ENCODE results near the gene RAPGEF5. TPM values are rescaled to one million over a fixed set of nuclear protein-coding genes. Genes with fewer than 3 reads are reported as not detected.

RAPGEF5 gene
- total and polyA plus RNA-seq, 4 donors = 16.1 to 308 (median 61.4) TPM

DNA sequence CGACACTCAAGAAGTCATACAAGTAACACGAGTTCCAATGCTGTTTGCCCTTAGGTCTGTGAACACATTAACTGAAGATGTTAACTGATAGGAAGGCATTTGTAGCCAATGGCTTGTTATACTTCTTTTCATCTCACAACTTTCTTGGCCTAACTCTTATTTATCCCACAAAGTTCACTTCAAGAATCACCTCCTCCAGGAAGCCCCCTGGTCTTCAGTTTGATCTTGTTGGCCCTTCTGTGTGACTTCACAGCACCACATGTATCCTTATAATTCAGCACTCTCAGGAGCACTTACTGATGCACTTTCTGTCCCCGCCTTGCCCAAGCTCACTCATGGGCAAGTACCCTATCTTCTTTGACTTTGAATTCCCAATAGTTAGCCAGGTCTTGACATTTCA, 159.6 kb downstream of the RAPGEF5 start:
- peaks cover 0 to 3% (median 0%) of the 10 kb centered on the region in 3 donors for H3K27me3 ChIP-seq (ENCODE audit: control insufficient read depth in 3 of 3, insufficient read depth in 3 of 3, low read length in 2 of 3)
- peaks cover 0 to 14% (median 12%) of the 10 kb centered on the region in 5 donors for H3K4me1 ChIP-seq (ENCODE audit: control insufficient read depth in 5 of 5, insufficient read depth in 5 of 5, low read length in 5 of 5)
- TF ChIP-seq, protein P1, sequence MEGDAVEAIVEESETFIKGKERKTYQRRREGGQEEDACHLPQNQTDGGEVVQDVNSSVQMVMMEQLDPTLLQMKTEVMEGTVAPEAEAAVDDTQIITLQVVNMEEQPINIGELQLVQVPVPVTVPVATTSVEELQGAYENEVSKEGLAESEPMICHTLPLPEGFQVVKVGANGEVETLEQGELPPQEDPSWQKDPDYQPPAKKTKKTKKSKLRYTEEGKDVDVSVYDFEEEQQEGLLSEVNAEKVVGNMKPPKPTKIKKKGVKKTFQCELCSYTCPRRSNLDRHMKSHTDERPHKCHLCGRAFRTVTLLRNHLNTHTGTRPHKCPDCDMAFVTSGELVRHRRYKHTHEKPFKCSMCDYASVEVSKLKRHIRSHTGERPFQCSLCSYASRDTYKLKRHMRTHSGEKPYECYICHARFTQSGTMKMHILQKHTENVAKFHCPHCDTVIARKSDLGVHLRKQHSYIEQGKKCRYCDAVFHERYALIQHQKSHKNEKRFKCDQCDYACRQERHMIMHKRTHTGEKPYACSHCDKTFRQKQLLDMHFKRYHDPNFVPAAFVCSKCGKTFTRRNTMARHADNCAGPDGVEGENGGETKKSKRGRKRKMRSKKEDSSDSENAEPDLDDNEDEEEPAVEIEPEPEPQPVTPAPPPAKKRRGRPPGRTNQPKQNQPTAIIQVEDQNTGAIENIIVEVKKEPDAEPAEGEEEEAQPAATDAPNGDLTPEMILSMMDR (IDR thresholded peaks at IDR 0.05; ENCODE audit: control extremely low read depth, extremely low read depth) = no peak
- H3K9me3 ChIP-seq (ENCODE audit: control insufficient read depth in 4 of 4, insufficient read depth in 3 of 4, low read length in 3 of 4) = no peaks in the 10 kb centered on the region
- no peak overlapping the region for H3K4me3 ChIP-seq
- DNase-seq = no peak
- no peak overlapping the region for H3K9ac ChIP-seq (ENCODE audit: insufficient read depth in 1 of 2, low read length in 2 of 2)
- WGBS, 2 donors = 93 to 96% methylated on average over 3 of the region's 3 CpGs
- H3K36me3 ChIP-seq (ENCODE audit: control insufficient read depth in 4 of 4, insufficient read depth in 4 of 4, low read length in 4 of 4) = peaks cover 0 to 20% (median 1%) of the 10 kb centered on the region in 4 donors
- ATAC-seq (ENCODE audit: insufficient read depth, low FRiP score) = no peak
- no peak overlapping the region for H3K27ac ChIP-seq (ENCODE audit: low read depth in 1 of 2, low read length in 1 of 2)

DNA sequence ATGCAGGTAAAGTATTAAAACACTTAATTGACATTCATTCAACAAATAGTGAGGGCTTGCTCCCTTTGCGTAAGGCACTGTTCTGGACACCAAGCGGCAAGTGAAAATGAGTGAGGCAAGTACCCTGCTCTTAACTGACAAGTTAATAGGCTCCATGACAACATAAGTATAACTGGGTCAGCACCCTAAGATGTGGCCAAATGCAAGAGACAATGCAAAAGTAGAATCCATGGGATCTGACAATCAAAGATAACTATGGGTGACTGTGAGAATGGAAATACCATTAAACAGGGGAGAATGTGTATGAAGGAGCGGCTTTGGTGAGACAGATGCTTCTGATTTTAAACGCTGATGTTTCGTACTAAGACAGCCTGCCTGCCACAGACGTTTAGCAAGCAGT, 160.5 kb downstream of the RAPGEF5 start:
- peaks cover 0 to 18% (median 2%) of the 10 kb centered on the region in 4 donors for H3K36me3 ChIP-seq (ENCODE audit: control insufficient read depth in 4 of 4, insufficient read depth in 4 of 4, low read length in 4 of 4)
- 88 to 93% methylated on average over 6 of the region's 6 CpGs for WGBS, 2 donors
- H3K27ac ChIP-seq (ENCODE audit: low read depth in 1 of 2, low read length in 1 of 2) = no peak overlapping the region
- H3K9me3 ChIP-seq (ENCODE audit: control insufficient read depth in 4 of 4, insufficient read depth in 3 of 4, low read length in 3 of 4) = no peaks in the 10 kb centered on the region
- no peak overlapping the region for H3K9ac ChIP-seq (ENCODE audit: insufficient read depth in 1 of 2, low read length in 2 of 2)
- DNase-seq (no peak), ATAC-seq (ENCODE audit: insufficient read depth, low FRiP score) (no peak)
- no peak overlapping the region for H3K4me3 ChIP-seq
- TF ChIP-seq, protein P1 (IDR thresholded peaks at IDR 0.05; ENCODE audit: control extremely low read depth, extremely low read depth) = no peak
- peaks cover 0 to 5% (median 0%) of the 10 kb centered on the region in 3 donors for H3K27me3 ChIP-seq (ENCODE audit: control insufficient read depth in 3 of 3, insufficient read depth in 3 of 3, low read length in 2 of 3)
- peaks cover 0 to 15% (median 7%) of the 10 kb centered on the region in 5 donors for H3K4me1 ChIP-seq (ENCODE audit: control insufficient read depth in 5 of 5, insufficient read depth in 5 of 5, low read length in 5 of 5)

DNA sequence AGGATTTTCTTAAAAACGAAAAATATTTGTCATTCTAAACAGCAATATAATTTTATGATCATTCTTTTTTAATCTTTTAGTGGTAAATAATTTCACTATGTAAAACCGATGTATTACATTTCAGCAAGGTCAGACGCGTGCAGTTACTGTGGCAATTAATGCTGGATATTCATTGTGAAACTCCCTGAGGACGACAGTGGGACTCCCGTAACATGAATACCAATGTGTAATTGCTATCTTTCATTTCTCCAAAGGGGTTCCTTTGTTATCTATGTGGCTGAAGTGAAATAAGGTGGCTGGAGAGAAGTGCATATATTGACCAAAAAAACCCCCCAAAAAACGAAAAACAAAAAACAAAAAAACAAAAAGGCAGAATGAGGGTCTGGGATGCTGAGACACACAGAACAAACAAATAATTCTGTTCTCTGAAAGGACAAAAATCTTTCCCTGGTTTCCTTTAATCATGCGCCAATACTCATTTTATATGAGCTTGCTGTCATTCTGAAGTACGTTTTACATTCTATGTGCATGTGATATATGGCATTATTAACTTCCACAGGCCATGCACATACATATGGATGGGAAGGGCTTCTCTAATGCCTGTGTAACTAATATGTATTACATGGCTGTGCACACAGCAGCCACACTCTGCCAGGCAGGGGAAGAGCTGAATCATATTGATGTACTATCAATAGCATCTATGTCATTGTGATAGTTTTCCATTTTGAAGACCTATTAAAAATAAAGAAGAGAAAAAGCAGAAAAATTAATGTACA, 161.4 kb downstream of the RAPGEF5 start:
- Histone ChIP-seq H3K4me3 (no peak overlapping the region), H3K4me1 (ENCODE audit: control insufficient read depth in 5 of 5, insufficient read depth in 5 of 5, low read length in 5 of 5) (peaks cover 0 to 15% (median 6%) of the 10 kb centered on the region in 5 donors), H3K27me3 (ENCODE audit: control insufficient read depth in 3 of 3, insufficient read depth in 3 of 3, low read length in 2 of 3) (peaks cover 0 to 5% (median 0%) of the 10 kb centered on the region in 3 donors), H3K27ac (ENCODE audit: low read depth in 1 of 2, low read length in 1 of 2) (no peak overlapping the region), H3K9ac (ENCODE audit: insufficient read depth in 1 of 2, low read length in 2 of 2) (no peak overlapping the region), H3K36me3 (ENCODE audit: control insufficient read depth in 4 of 4, insufficient read depth in 4 of 4, low read length in 4 of 4) (peaks cover 0 to 19% (median 3%) of the 10 kb centered on the region in 4 donors), H3K9me3 (ENCODE audit: control insufficient read depth in 4 of 4, insufficient read depth in 3 of 4, low read length in 3 of 4) (no peaks in the 10 kb centered on the region)
- no peak for DNase-seq
- TF ChIP-seq, protein P1 (IDR thresholded peaks at IDR 0.05; ENCODE audit: control extremely low read depth, extremely low read depth) = no peak
- ATAC-seq (ENCODE audit: insufficient read depth, low FRiP score) = no peak
- 89 to 90% methylated on average over 9 of the region's 9 CpGs for WGBS, 2 donors

Data from lung (tissue), 12 donors.